GM12878 (cell line): Measurements from ENCODE around the gene TGFBI. TPM values are rescaled to one million over a fixed set of nuclear protein-coding genes. Genes with fewer than 3 reads are reported as not detected.

Source experiments
- ATAC-seq: fragments of 200-7000 bp; cut with Tn5 transposase; 3 replicates; pipeline ENCODE4 v1.9.1; 2020; ENCODE audit warnings: mild to moderate bottlenecking, moderate library complexity
- BruUV-seq: library from RNA; stranded (reverse); fragments of 400-500 nt; replicated peaks from 2 replicates; lab custom pipeline; 2021; lab: Mats Ljungman, UMichigan
- CTCF ChIA-PET: fragments of 300-600 bp; sonication (Branson Sonifier 250); formaldehyde crosslinking; extraction: SDS; loops from one replicate; lab custom pipeline; 2021; ENCODE audit warnings: inconsistent platforms; lab: Yijun Ruan, JAX
- POLR2A ChIA-PET: fragments of 350-600 bp; formaldehyde crosslinking; extraction: SDS; loops from one replicate; lab custom pipeline; 2021; ENCODE audit warnings: inconsistent platforms; lab: Charles Lee
- RAD21 ChIA-PET: fragments of 300-600 bp; sonication (Branson Sonifier 250); formaldehyde crosslinking; loops from one replicate; lab custom pipeline; 2023; ENCODE audit warnings: antibody characterized with exemption; ENCODE audit not compliant: unreplicated experiment; lab: Charles Lee
- SMC1A ChIA-PET: fragments of 300-600 bp; sonication (Branson Sonifier 250); formaldehyde crosslinking; loops from one replicate; lab custom pipeline; 2023; ENCODE audit not compliant: unreplicated experiment, uncharacterized antibody; lab: Charles Lee
- DNase-seq: peaks from one replicate; pipeline ENCODE4 v3.0.0-alpha.2; 2011; ENCODE audit warnings: low read depth, low spot score
- FAIRE-seq: peaks from 3 replicates; lab custom pipeline; 2011; peaks lifted over from hg19 to GRCh38; lab: Jason Lieb, UNC
- H2AFZ ChIP-seq: 2 replicates; pipeline ENCODE4 v1.6.0; 2011; ENCODE audit warnings: low read depth, low read length, control low read depth; ENCODE audit not compliant: control insufficient read depth
- H3K27ac ChIP-seq: 2 replicates; pipeline ENCODE4 v1.5.1; 2011; ENCODE audit warnings: control low read depth; ENCODE audit not compliant: control insufficient read depth, insufficient read depth
- H3K27me3 ChIP-seq, 2 experiments: replicated peaks in 1 of 2; 2 replicates each; pipeline versions ENCODE4 v1.6.0 to v1.6.1; 2011; ENCODE audit warnings: low read length in 1 of 2; ENCODE audit not compliant: control insufficient read depth in 2 of 2, insufficient read depth in 2 of 2
- H3K36me3 ChIP-seq, 2 experiments: 2 replicates each; pipeline ENCODE4 v1.5.1; 2011; ENCODE audit warnings: low read length in 1 of 2; ENCODE audit not compliant: control insufficient read depth in 2 of 2, insufficient read depth in 2 of 2
- H3K4me1 ChIP-seq: 2 replicates; pipeline ENCODE4 v1.6.1; 2011; ENCODE audit warnings: mild to moderate bottlenecking, low read length, moderate library complexity, mixed read lengths; ENCODE audit not compliant: control insufficient read depth, insufficient read depth
- H3K4me2 ChIP-seq: 2 replicates; pipeline ENCODE4 v1.6.0; 2011; ENCODE audit warnings: control low read depth; ENCODE audit not compliant: control insufficient read depth, insufficient read depth
- H3K4me3 ChIP-seq: fragments of 200-600 bp; sonication (generic); 2 replicates; pipeline ENCODE4 v1.5.1; 2016
- H3K79me2 ChIP-seq: 2 replicates; pipeline ENCODE4 v1.6.0; 2011; ENCODE audit warnings: low read length; ENCODE audit not compliant: control insufficient read depth, insufficient read depth
- H3K9ac ChIP-seq: 2 replicates; pipeline ENCODE4 v1.8.0; 2011; ENCODE audit warnings: low read length, control low read depth, mixed read lengths; ENCODE audit not compliant: control insufficient read depth, insufficient read depth
- H3K9me3 ChIP-seq: replicated peaks from 3 replicates; pipeline ENCODE4 v1.5.1; 2011; ENCODE audit warnings: mild to moderate bottlenecking, low read length; ENCODE audit not compliant: control insufficient read depth, insufficient read depth
- H4K20me1 ChIP-seq: 2 replicates; pipeline ENCODE4 v1.6.0; 2011; ENCODE audit not compliant: control insufficient read depth, insufficient read depth
- ATF2 ChIP-seq: IDR thresholded peaks from 2 replicates; pipeline ENCODE4 v1.6.1; 2012; ENCODE audit warnings: low read length, inconsistent platforms
- E2F4 ChIP-seq: IDR thresholded peaks from 2 replicates; pipeline ENCODE4 v1.6.1; 2012; ENCODE audit warnings: low read depth, low read length, improper control_type of control experiment
- EED ChIP-seq: sonication (generic); IDR thresholded peaks from 2 replicates; pipeline ENCODE4 v1.6.1; 2016; ENCODE audit warnings: antibody characterized with exemption, low read depth
- EGR1 ChIP-seq, 2 experiments: IDR thresholded peaks; 1 replicate in 1 of 2; 2 replicates in 1 of 2; pipeline ENCODE4 v1.6.1; 2011 to 2012; ENCODE audit warnings: low read depth in 2 of 2, low read length in 2 of 2, borderline replicate concordance in 1 of 2, mild to moderate bottlenecking in 1 of 2, moderate library complexity in 1 of 2
- IKZF2 ChIP-seq, 2 experiments: fragments of 450-650 bp; IDR thresholded peaks; 2 replicates each; pipeline ENCODE4 v1.6.1; 2017; ENCODE audit warnings: mild to moderate bottlenecking in 2 of 2, moderate library complexity in 2 of 2
- JUNB ChIP-seq: IDR thresholded peaks from 2 replicates; pipeline ENCODE4 v1.6.1; 2016; ENCODE audit warnings: antibody characterized with exemption, mild to moderate bottlenecking
- NFYB ChIP-seq: IDR thresholded peaks from 2 replicates; pipeline ENCODE4 v1.6.1; 2011; ENCODE audit warnings: low read depth, mild to moderate bottlenecking, low read length, improper control_type of control experiment, moderate library complexity; ENCODE audit not compliant: insufficient read depth
- NKRF ChIP-seq: fragments of 450-650 bp; conservative IDR thresholded peaks from 2 replicates; pipeline ENCODE4 v1.6.1; 2017; ENCODE audit warnings: mild to moderate bottlenecking, moderate library complexity
- STAT1 ChIP-seq: fragments of 450-650 bp; conservative IDR thresholded peaks from 2 replicates; pipeline ENCODE4 v1.6.1; 2014; ENCODE audit warnings: antibody characterized with exemption, mild to moderate bottlenecking
- STAT3 ChIP-seq: IDR thresholded peaks from 2 replicates; pipeline ENCODE4 v1.6.1; 2011; ENCODE audit warnings: low read depth, low read length, improper control_type of control experiment
- USF2 ChIP-seq: IDR thresholded peaks from 2 replicates; pipeline ENCODE4 v1.6.1; 2011; ENCODE audit warnings: low read depth, low read length, improper control_type of control experiment, borderline replicate concordance
- ZNF687 ChIP-seq: fragments of 450-650 bp; IDR thresholded peaks from 2 replicates; pipeline ENCODE4 v1.6.1; 2017; ENCODE audit warnings: mild to moderate bottlenecking, moderate library complexity
- ZZZ3 ChIP-seq: IDR thresholded peaks from 2 replicates; pipeline ENCODE4 v1.6.1; 2011; ENCODE audit warnings: low read depth; ENCODE audit not compliant: control insufficient read depth, insufficient read length
- WGBS: methylation state at CpG from one replicate; pipeline ENCODE4 v1.1.6; 2016; ENCODE audit warnings: low lambda C conversion rate; ENCODE audit not compliant: insufficient replicate concordance, insufficient coverage; ENCODE audit errors: missing lambda C conversion rate; 5-methylcytosine and 5-hydroxymethylcytosine counted together
- in situ Hi-C: fragments of 300-500 bp; cut with MboI; formaldehyde crosslinking; loops from 9 replicates; pipeline ENCODE4 v1.14.3; 2018; ENCODE audit warnings: mixed read lengths
- intact Hi-C: fragments of 100-400 bp; cut with micrococcal nuclease; formaldehyde crosslinking; loops from one replicate; pipeline ENCODE4 v1.14.2; 2022; ENCODE audit not compliant: unreplicated experiment
- polyA plus RNA-seq, 11 experiments: library from polyadenylated mRNA; depleted of rRNA in 4 of 11; unstranded in 6 of 11; stranded (reverse) in 5 of 11; fragments of >200 nt; fragmentation: Nextera tagmentation in 4 of 11; fragmentation: Illumina TruSeq in 1 of 11; extraction: Ambion mirVana in 4 of 11; extraction: Trizol in 1 of 11; gene quantifications; 1 replicate in 1 of 11; 2 replicates in 10 of 11; pipeline versions ENCODE4 v1.2.1 to v1.2.3, GENCODE V29; 2011 to 2016; ENCODE audit warnings: inconsistent platforms in 2 of 11, missing spikeins in 2 of 11, low read depth in 1 of 11
- total RNA-seq, 4 experiments: library from RNA; depleted of rRNA in 3 of 4; stranded (reverse); fragments of >200 nt in 3 of 4; fragmentation: Illumina TruSeq in 1 of 4; extraction: Trizol in 1 of 4; gene quantifications; 2 replicates each; pipeline versions ENCODE4 v1.2.1 to v1.2.3, GENCODE V29; 2013 to 2021

Gene TGFBI
- total and polyA plus RNA-seq, 10 of the 15 experiments (the other 5 are each of a cell fraction or from before 2014, with no cell fraction given) = 0.12 to 1.8 (median 0.19) TPM

GRCh38 chr5:135999406-136000139 is 29.2 kb upstream of the TGFBI start:
- ChIA-PET RAD21 (no interaction called here), CTCF (no interaction called here), SMC1A (no interaction called here), POLR2A (no interaction called here)
- no peak for DNase-seq
- Histone ChIP-seq H3K4me2 (no peak overlapping the region), H4K20me1 (no peaks in the 10 kb centered on the region), H3K4me1 (no peaks in the 10 kb centered on the region), H3K4me3 (no peak overlapping the region), H3K9me3 (no peaks in the 10 kb centered on the region), H3K27ac (no peak overlapping the region), H3K27me3 (peaks cover 0 to 3% of the 10 kb centered on the region in 2 experiments; a peak in 2 of 4 replicates), H3K79me2 (no peaks in the 10 kb centered on the region), H3K36me3 (no peaks in the 10 kb centered on the region), H2AFZ (no peak overlapping the region), H3K9ac (no peak overlapping the region)
- no peak for FAIRE-seq
- intact Hi-C loops = no loop called here
- ATAC-seq = no peak
- 32% methylated on average over 7 of the region's 8 CpGs for WGBS
- in situ Hi-C loops = no loop called here
- BruUV-seq = no TSS peak
- TF ChIP-seq E2F4 = no peak
- no peak for TF ChIP-seq EGR1 (IDR thresholded peaks at IDR 0.05; ENCODE audit: borderline replicate concordance in 1 of 2, low read depth in 2 of 2, low read length in 2 of 2)
- TF ChIP-seq USF2 = no peak
- TF ChIP-seq JUNB = no peak
- no peak for TF ChIP-seq IKZF2 (IDR thresholded peaks at IDR 0.05)
- no peak for TF ChIP-seq ZZZ3
- no peak for TF ChIP-seq STAT3
- TF ChIP-seq NFYB = no peak
- no peak for TF ChIP-seq ZNF687
- TF ChIP-seq NKRF = no peak
- no peak for TF ChIP-seq ATF2
- no peak for TF ChIP-seq EED
- TF ChIP-seq STAT1 = no peak
